HEK293 (cell line): Measurements from ENCODE around the gene NAV3.

Experiments used
- CTCF ChIA-PET: fragments of 350-600 bp; formaldehyde crosslinking; extraction: SDS; loops from one replicate; lab custom pipeline; 2021; ENCODE audit warnings: antibody characterized with exemption; lab: Yijun Ruan, JAX
- POLR2A ChIA-PET: fragments of 300-600 bp; formaldehyde crosslinking; extraction: SDS; loops from one replicate; lab custom pipeline; 2020; ENCODE audit warnings: antibody characterized with exemption, inconsistent platforms; lab: Yijun Ruan, JAX
- H3K27ac ChIP-seq: fragments of 200-500 bp; sonication (Bioruptor generic); 2 replicates; pipeline ENCODE4 v1.5.1; 2014; ENCODE audit warnings: low read depth, low read length, control low read depth, inconsistent platforms; ENCODE audit errors: extremely low read depth
- H3K36me3 ChIP-seq, 2 experiments: fragments of 200-500 bp in 1 of 2; sonication (Bioruptor generic) in 1 of 2; 1 replicate in 1 of 2; 2 replicates in 1 of 2; pipeline ENCODE4 v1.5.1; 2014 to 2017; ENCODE audit warnings: inconsistent platforms in 2 of 2, low read length in 2 of 2; ENCODE audit not compliant: control insufficient read depth in 2 of 2, insufficient read depth in 1 of 2
- H3K4me1 ChIP-seq: fragments of 200-500 bp; sonication (Bioruptor generic); 2 replicates; pipeline ENCODE4 v1.5.1; 2014; ENCODE audit warnings: mild to moderate bottlenecking, low read length, inconsistent platforms; ENCODE audit not compliant: control insufficient read depth, insufficient read depth
- H3K4me3 ChIP-seq: 2 replicates; pipeline ENCODE4 v1.5.1; 2011; ENCODE audit warnings: low read depth, mild to moderate bottlenecking, control low read depth, low read length, moderate library complexity
- H3K9me3 ChIP-seq: fragments of 200-500 bp; sonication (Bioruptor generic); 2 replicates; pipeline ENCODE4 v1.5.1; 2014; ENCODE audit warnings: low read depth, low read length, inconsistent platforms; ENCODE audit not compliant: control insufficient read depth, insufficient read depth
- BCL11B ChIP-seq: fragments of 450-650 bp; formaldehyde crosslinking; IDR thresholded peaks from 2 replicates; pipeline ENCODE4 v1.5.1; 2016; ENCODE audit warnings: low read depth, missing biosample characterization, missing genetic modification characterization
- GLIS2 ChIP-seq: fragments of 450-650 bp; formaldehyde crosslinking; IDR thresholded peaks from 2 replicates; pipeline ENCODE4 v1.5.1; 2016; ENCODE audit warnings: missing biosample characterization, missing genetic modification characterization
- INSM2 ChIP-seq: fragments of 450-650 bp; formaldehyde crosslinking; IDR thresholded peaks from 2 replicates; pipeline ENCODE4 v1.5.1; 2016; ENCODE audit warnings: missing biosample characterization, missing genetic modification characterization
- KLF1 ChIP-seq: fragments of 450-650 bp; formaldehyde crosslinking; IDR thresholded peaks from 2 replicates; pipeline ENCODE4 v1.5.1; 2016; ENCODE audit warnings: missing biosample characterization, missing genetic modification characterization
- REST ChIP-seq: fragments of 450-650 bp; formaldehyde crosslinking; IDR thresholded peaks from 2 replicates; pipeline ENCODE4 v1.5.1; 2016; ENCODE audit warnings: missing biosample characterization, missing genetic modification characterization
- ZBTB26 ChIP-seq: fragments of 450-650 bp; formaldehyde crosslinking; optimal IDR thresholded peaks from 2 replicates; pipeline ENCODE3; 2016; ENCODE audit warnings: missing biosample characterization, mild to moderate bottlenecking, missing genetic modification characterization
- ZNF157 ChIP-seq: fragments of 450-650 bp; formaldehyde crosslinking; IDR thresholded peaks from 2 replicates; pipeline ENCODE4 v1.5.1; 2016; ENCODE audit warnings: missing biosample characterization, missing genetic modification characterization
- ZNF16 ChIP-seq: fragments of 450-650 bp; formaldehyde crosslinking; IDR thresholded peaks from 2 replicates; pipeline ENCODE4 v1.5.1; 2016; ENCODE audit warnings: low read depth, missing biosample characterization, missing genetic modification characterization
- ZNF24 ChIP-seq: fragments of 450-650 bp; formaldehyde crosslinking; IDR thresholded peaks from 2 replicates; pipeline ENCODE4 v1.5.1; 2016; ENCODE audit warnings: missing biosample characterization, missing genetic modification characterization
- ZNF302 ChIP-seq: fragments of 450-650 bp; formaldehyde crosslinking; IDR thresholded peaks from 2 replicates; pipeline ENCODE4 v1.5.1; 2016; ENCODE audit warnings: missing biosample characterization, missing genetic modification characterization, low read depth
- ZNF518A ChIP-seq: fragments of 450-650 bp; formaldehyde crosslinking; conservative IDR thresholded peaks from 2 replicates; pipeline ENCODE4 v1.5.1; 2016; ENCODE audit warnings: low read depth, missing biosample characterization, missing genetic modification characterization
- ZNF580 ChIP-seq: fragments of 450-650 bp; formaldehyde crosslinking; IDR thresholded peaks from 2 replicates; pipeline ENCODE4 v1.5.1; 2016; ENCODE audit warnings: missing biosample characterization, missing genetic modification characterization
- ZNF623 ChIP-seq: fragments of 450-650 bp; formaldehyde crosslinking; IDR thresholded peaks from 2 replicates; pipeline ENCODE4 v1.5.1; 2016; ENCODE audit warnings: missing biosample characterization, missing genetic modification characterization
- ZNF626 ChIP-seq: fragments of 450-650 bp; sonication (Bioruptor Pico); formaldehyde crosslinking; IDR thresholded peaks from 2 replicates; pipeline ENCODE4 v1.5.1; 2018; ENCODE audit warnings: missing biosample characterization, missing genetic modification characterization, inconsistent platforms
- ZNF670 ChIP-seq: fragments of 450-650 bp; formaldehyde crosslinking; IDR thresholded peaks from 2 replicates; pipeline ENCODE4 v1.5.1; 2016; ENCODE audit warnings: missing biosample characterization, missing genetic modification characterization, low read depth
- ZNF707 ChIP-seq: fragments of 450-650 bp; formaldehyde crosslinking; IDR thresholded peaks from 2 replicates; pipeline ENCODE4 v1.5.1; 2016; ENCODE audit warnings: missing biosample characterization, missing genetic modification characterization
- ZNF791 ChIP-seq: fragments of 450-650 bp; formaldehyde crosslinking; IDR thresholded peaks from 2 replicates; pipeline ENCODE4 v1.5.1; 2016; ENCODE audit warnings: missing biosample characterization, missing genetic modification characterization
- ZNF837 ChIP-seq: fragments of 450-650 bp; formaldehyde crosslinking; IDR thresholded peaks from 2 replicates; pipeline ENCODE4 v1.5.1; 2016; ENCODE audit warnings: missing biosample characterization, missing genetic modification characterization
- ZSCAN23 ChIP-seq: fragments of 450-650 bp; formaldehyde crosslinking; IDR thresholded peaks from 2 replicates; pipeline ENCODE4 v1.5.1; 2016; ENCODE audit warnings: missing biosample characterization, missing genetic modification characterization

The NAV3 gene

GRCh38 chr12:78057075-78057474, 226.4 kb downstream of the NAV3 start:
- Histone ChIP-seq H3K4me3 (no peak overlapping the region), H3K27ac (no peak overlapping the region), H3K9me3 (no peaks in the 10 kb centered on the region), H3K4me1 (no peaks in the 10 kb centered on the region; the same call in 1 of the 2 replicates), H3K36me3 (no peaks in the 10 kb centered on the region)
- TF ChIP-seq ZNF157 (tag by site-specific recombination) (no peak), ZNF24 (no peak), ZBTB26 (tag by site-specific recombination) (no peak), ZSCAN23 (no peak), ZNF670 (tag by site-specific recombination) (no peak), ZNF302 (tag by site-specific recombination) (no peak), ZNF623 (tag by site-specific recombination) (no peak), GLIS2 (tag by site-specific recombination) (no peak), INSM2 (tag by site-specific recombination) (no peak)
- ChIA-PET CTCF (interaction anchor here (1.0 kb wide), 1 partner anchor 61 kb away, joined by 5 read pairs; no protein-coding TSS in a partner anchor), POLR2A (no interaction called here)

GRCh38 chr12:78060186-78060585, 229.5 kb downstream of the NAV3 start:
- TF ChIP-seq ZNF16 (no peak), ZNF626 (tag by site-specific recombination) (no peak), ZNF791 (tag by site-specific recombination) (no peak), ZNF580 (tag by site-specific recombination) (no peak), ZNF837 (tag by site-specific recombination) (no peak), REST (tag by site-specific recombination) (no peak), ZNF707 (no peak), ZNF518A (tag by site-specific recombination) (no peak), BCL11B (no peak), KLF1 (tag by site-specific recombination) (no peak)
- Histone ChIP-seq H3K27ac (no peak overlapping the region), H3K4me1 (no peaks in the 10 kb centered on the region; the same call in 1 of the 2 replicates), H3K4me3 (no peak overlapping the region), H3K9me3 (no peaks in the 10 kb centered on the region), H3K36me3 (no peaks in the 10 kb centered on the region)
- CTCF ChIA-PET: no interaction called here
- POLR2A ChIA-PET: no interaction called here
